Measurements from ENCODE around the gene XBP1. TPM values are rescaled to one million over a fixed set of nuclear protein-coding genes. Genes with fewer than 3 reads are reported as not detected.

XBP1 gene
- total and polyA plus RNA-seq, 2 of the 8 experiments (the other 6 are each of a cell fraction or from before 2014, with no cell fraction given) = 99.8 to 131 TPM

GRCh38 chr22:28838971-28839370, 38.6 kb upstream of the XBP1 start:
- H3K56ac ChIP-seq (replicated peaks; ENCODE audit: insufficient read length, low read depth, low read length) = no peak overlapping the region
- no peak overlapping the region for H2AFZ ChIP-seq (ENCODE audit: low read length)
- POLR2A ChIA-PET (ENCODE audit: partially characterized antibody) = no interaction called here
- H4K8ac ChIP-seq (ENCODE audit: extremely low read depth, insufficient read depth, low read length) = no peak overlapping the region
- no peaks in the 10 kb centered on the region for H3K9me3 ChIP-seq (ENCODE audit: insufficient read depth in 2 of 2, low read depth in 1 of 2, low read length in 1 of 2)
- H3K18ac ChIP-seq (ENCODE audit: extremely low read depth, low read length) = no peak overlapping the region
- no peaks in the 10 kb centered on the region for H3K79me1 ChIP-seq (ENCODE audit: low read depth, low read length)
- H4K5ac ChIP-seq (ENCODE audit: insufficient read length, low read depth, low read length) = no peak overlapping the region
- TF ChIP-seq RXRA (IDR thresholded peaks at IDR 0.05; ENCODE audit: insufficient read depth, low read depth, low read length) = no peak
- H3K79me2 ChIP-seq (ENCODE audit: control insufficient read depth in 1 of 2, insufficient read depth in 2 of 2, low read length in 2 of 2) = no peaks in the 10 kb centered on the region
- no peak overlapping the region for H2BK5ac ChIP-seq (ENCODE audit: low read depth, low read length)
- H3K4me2 ChIP-seq (ENCODE audit: insufficient read depth in 1 of 2, low read depth in 2 of 2, low read length in 2 of 2) = no peak overlapping the region
- H3K23me2 ChIP-seq (ENCODE audit: low read depth, low read length) = no peaks in the 10 kb centered on the region
- no peak overlapping the region for H3K4me3 ChIP-seq (ENCODE audit: extremely low read depth in 1 of 4, insufficient read depth in 2 of 4, low read depth in 3 of 4, low read length in 4 of 4)
- CTCF ChIA-PET (ENCODE audit: partially characterized antibody) = interaction anchor here (0.6 to 1.1 kb wide), 3 partner anchors 10 to 202 kb away, joined by 3 to 4 read pairs (median 3); no protein-coding TSS in a partner anchor
- peaks cover 0 to 2% of the 10 kb centered on the region in 2 experiments for H4K20me1 ChIP-seq (replicated peaks in 1 of 2; ENCODE audit: control insufficient read depth in 1 of 2, insufficient read depth in 2 of 2, low read length in 2 of 2)
- no peaks in the 10 kb centered on the region for H3K4me1 ChIP-seq (replicated peaks in 1 of 4; ENCODE audit: control insufficient read depth in 3 of 4, insufficient read depth in 4 of 4, low read length in 3 of 4)
- no peak overlapping the region for H3K14ac ChIP-seq (ENCODE audit: insufficient read length)
- H2BK20ac ChIP-seq (ENCODE audit: low read length) = no peak overlapping the region
- H2BK12ac ChIP-seq (ENCODE audit: low read depth, low read length) = no peak overlapping the region
- H3K4ac ChIP-seq (replicated peaks; ENCODE audit: insufficient read length, low read depth, low read length) = no peak overlapping the region
- H3K27me3 ChIP-seq (replicated peaks in 1 of 4; ENCODE audit: control insufficient read depth in 3 of 4, extremely low read depth in 1 of 4, insufficient read depth in 3 of 4, low read length in 3 of 4) = no peaks in the 10 kb centered on the region; a peak in 1 of 7 replicates
- FAIRE-seq (no peak), DNase-seq (ENCODE audit: low read depth in 1 of 2, low spot score in 2 of 2) (no peak)
- H2AK5ac ChIP-seq (ENCODE audit: low read depth, low read length) = no peak overlapping the region
- no peak overlapping the region for H3K27ac ChIP-seq (ENCODE audit: low read depth, low read length)
- H3K36me3 ChIP-seq (ENCODE audit: control insufficient read depth in 2 of 4, insufficient read depth in 4 of 4, low read length in 3 of 4) = no peaks in the 10 kb centered on the region
- 89% methylated on average over 5 of the region's 5 CpGs; no CpG with 5 or more reads in 1 of the 2 experiments for WGBS, 2 experiments (ENCODE audit: extremely low coverage in 1 of 2, insufficient coverage in 1 of 2, insufficient read length in 1 of 2, insufficient replicate concordance in 2 of 2, low coverage in 1 of 2, low lambda C conversion rate in 2 of 2, missing lambda C conversion rate in 1 of 2)
- no peak overlapping the region for H3K9ac ChIP-seq (replicated peaks in 1 of 4; ENCODE audit: extremely low read depth in 1 of 4, low read depth in 3 of 4, low read length in 3 of 4)
- H4K91ac ChIP-seq (replicated peaks; ENCODE audit: insufficient read length, low read length) = no peak overlapping the region
- H3K23ac ChIP-seq (ENCODE audit: insufficient read length) = no peak overlapping the region
- H2BK120ac ChIP-seq (replicated peaks; ENCODE audit: low read depth, low read length) = no peak overlapping the region
- no peak overlapping the region for H2BK15ac ChIP-seq (ENCODE audit: low read length)

Measured in H1 (cell line).